Activated T-helper 2 cell treated with anti-CD3 and anti-CD28 coated beads, Interferon-gamma antibody, Interleukin-2, Interleukin-4, amounts not matched to agents 10 μg/mL and 5 μg/mL and 100 μg/mL, durations not matched to agents 14 hours and 24 hours and 36 hours (primary cell): ENCODE data around the gene SCAMP2. TPM values are rescaled to one million over a fixed set of nuclear protein-coding genes. Genes with fewer than 3 reads are reported as not detected.

Experiments used
- DNase-seq: peaks from one replicate; pipeline ENCODE4 v3.0.0; 2021; ENCODE audit warnings: low spot score
- H3K27ac Mint-ChIP-seq: one replicate; pipeline ENCODE4 v1.8.0; 2021; ENCODE audit warnings: mixed read lengths
- H3K27me3 Mint-ChIP-seq: one replicate; pipeline ENCODE4 v1.8.0; 2021; ENCODE audit warnings: low read depth, mixed read lengths
- H3K36me3 Mint-ChIP-seq: one replicate; pipeline ENCODE4 v1.8.0; 2021; ENCODE audit warnings: low read depth, mixed read lengths
- H3K4me1 Mint-ChIP-seq: one replicate; pipeline ENCODE4 v1.8.0; 2021; ENCODE audit warnings: low read depth, mixed read lengths
- H3K4me3 Mint-ChIP-seq: one replicate; pipeline ENCODE4 v1.8.0; 2021; ENCODE audit warnings: low read depth, mild to moderate bottlenecking, moderate library complexity, mixed read lengths
- H3K9me3 Mint-ChIP-seq: one replicate; pipeline ENCODE4 v1.8.0; 2021; ENCODE audit warnings: mixed read lengths
- intact Hi-C: fragments of 100-400 bp; cut with micrococcal nuclease; formaldehyde crosslinking; loops from one replicate; pipeline ENCODE4 v1.15.1; 2023
- total RNA-seq: library from RNA; stranded (reverse); gene quantifications from 2 replicates; pipeline ENCODE4 v1.2.3, GENCODE V29; 2022

SCAMP2 gene
- total RNA-seq, 1 donor from 2014 or later: 85.0 TPM

- no peak for DNase-seq
- Mint-ChIP-seq H3K27ac (no peak overlapping the region), H3K27me3 (peaks cover 2% of the 10 kb centered on the region), H3K4me3 (no peak overlapping the region), H3K9me3 (no peaks in the 10 kb centered on the region), H3K4me1 (peaks cover 10% of the 10 kb centered on the region), H3K36me3 (no peaks in the 10 kb centered on the region)
- intact Hi-C loops: no loop called here
These were observed 57.2 kb downstream of the SCAMP2 start for GRCh38 chr15:74815961-74816360.

DNA sequence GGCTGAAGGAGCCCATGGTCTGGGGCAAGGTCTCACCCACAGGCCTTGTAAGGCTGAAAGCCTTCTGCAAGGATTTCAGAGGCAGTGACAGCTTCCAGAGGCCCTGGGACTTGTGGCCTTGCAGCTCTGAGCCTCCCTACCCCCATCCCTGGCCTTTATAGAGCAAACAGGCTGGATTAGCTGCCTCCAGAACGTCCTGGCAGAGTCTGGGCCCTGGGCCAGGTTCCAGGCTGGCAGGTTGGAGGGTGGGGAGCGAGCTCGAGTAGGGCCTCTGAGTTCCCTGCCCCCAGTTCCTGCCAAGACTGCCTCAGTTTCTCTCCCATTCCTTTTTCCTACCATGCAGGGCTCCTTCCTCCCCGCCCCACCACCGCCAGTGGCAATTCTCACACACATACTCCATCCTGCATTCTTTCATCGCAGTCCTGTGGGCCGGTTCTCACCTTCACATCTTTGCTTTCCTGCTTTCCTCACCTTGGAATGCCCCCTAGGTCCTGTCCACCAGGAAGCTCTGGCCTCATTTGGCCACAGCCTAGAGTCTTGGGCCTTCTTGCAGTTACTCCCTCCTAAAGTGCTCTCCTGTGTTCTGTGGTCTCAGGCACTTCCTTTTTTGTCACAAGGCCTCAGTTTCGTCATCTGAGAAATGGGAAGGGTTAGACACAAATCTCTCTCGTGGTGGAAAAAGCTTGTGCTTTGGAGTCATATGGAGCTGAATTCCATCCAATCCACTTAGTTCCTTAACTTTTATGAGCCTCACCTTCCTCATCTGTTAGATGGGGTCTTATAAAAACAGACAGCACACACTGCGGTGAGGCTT is 57.8 kb downstream of the SCAMP2 start:
- no peak for DNase-seq
- H3K4me1 Mint-ChIP-seq: peaks cover 10% of the 10 kb centered on the region
- no peak overlapping the region for H3K4me3 Mint-ChIP-seq
- no peaks in the 10 kb centered on the region for H3K36me3 Mint-ChIP-seq
- H3K27ac Mint-ChIP-seq: no peak overlapping the region
- H3K27me3 Mint-ChIP-seq: peaks cover 2% of the 10 kb centered on the region
- H3K9me3 Mint-ChIP-seq: no peaks in the 10 kb centered on the region
- intact Hi-C loops: no loop called here

GRCh38 chr15:74812533-74812932 is 60.6 kb downstream of the SCAMP2 start, which contains the start of gene LMAN1L:
LMAN1L (plus strand) TSS chr15:74812835; CDS start chr15:74812855, 20 bp downstream.
- Mint-ChIP-seq H3K9me3 (no peaks in the 10 kb centered on the region), H3K36me3 (no peaks in the 10 kb centered on the region), H3K4me1 (peaks cover 5% of the 10 kb centered on the region), H3K27me3 (peaks cover 2% of the 10 kb centered on the region), H3K4me3 (no peak within 1 kb of the TSS), H3K27ac (no peak within 1 kb of the TSS)
- intact Hi-C loops: no loop called here
- DNase-seq: no peak

DNA sequence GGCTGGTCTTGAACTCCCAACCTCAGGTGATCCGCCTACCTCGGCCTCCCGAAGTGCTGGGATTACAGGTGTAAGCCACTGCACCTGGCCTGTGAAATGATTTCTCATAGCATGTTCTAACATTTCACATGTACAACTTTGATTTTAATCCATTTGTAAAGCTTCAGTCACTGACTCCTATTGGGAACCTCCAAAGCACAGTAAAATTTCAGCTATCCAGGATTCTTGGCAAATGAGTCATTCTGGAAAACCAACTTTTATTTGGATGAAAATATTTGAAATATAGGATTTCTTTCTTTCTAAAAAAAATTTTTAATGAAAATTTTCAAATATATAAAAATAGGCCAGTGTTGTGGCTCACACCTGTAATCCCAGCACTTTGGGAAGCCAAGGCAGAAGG is 63.2 kb downstream of the SCAMP2 start:
- Mint-ChIP-seq H3K4me1 (peaks cover 10% of the 10 kb centered on the region), H3K36me3 (peaks cover under 1% of the 10 kb centered on the region), H3K27me3 (peaks cover 2% of the 10 kb centered on the region), H3K4me3 (no peak overlapping the region), H3K9me3 (no peaks in the 10 kb centered on the region), H3K27ac (no peak overlapping the region)
- DNase-seq: no peak
- intact Hi-C loops: no loop called here

DNA sequence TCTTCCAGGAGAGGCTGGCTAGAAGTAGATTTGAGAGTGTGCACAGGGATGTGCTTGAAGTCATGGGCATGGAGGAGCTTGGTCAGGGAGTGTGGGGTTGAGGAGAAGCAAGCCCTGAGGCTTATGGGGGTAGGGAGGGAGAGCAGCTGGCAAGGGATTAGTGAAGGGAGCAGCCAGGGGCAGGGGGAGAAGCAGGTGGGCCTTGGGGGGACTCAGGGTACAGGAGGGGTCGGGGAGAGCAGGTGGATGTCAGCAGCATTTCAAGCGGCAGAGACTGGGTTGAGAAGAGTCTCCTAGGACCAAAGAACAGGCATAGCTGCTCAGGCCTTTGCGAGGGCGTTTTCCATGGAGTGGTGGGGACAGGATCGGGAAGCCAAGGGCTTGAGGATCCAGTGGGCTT is 63.9 kb downstream of the SCAMP2 start:
- no peak for DNase-seq
- Mint-ChIP-seq H3K27me3 (peaks cover 2% of the 10 kb centered on the region), H3K4me1 (peaks cover 10% of the 10 kb centered on the region), H3K9me3 (no peaks in the 10 kb centered on the region), H3K36me3 (peaks cover 5% of the 10 kb centered on the region), H3K27ac (no peak overlapping the region), H3K4me3 (no peak overlapping the region)
- intact Hi-C loops: no loop called here

- intact Hi-C loops: no loop called here
- no peak overlapping the region for H3K27ac Mint-ChIP-seq
- no peaks in the 10 kb centered on the region for H3K9me3 Mint-ChIP-seq
- no peak for DNase-seq
- no peak overlapping the region for H3K4me3 Mint-ChIP-seq
- H3K27me3 Mint-ChIP-seq: peaks cover 2% of the 10 kb centered on the region
- H3K4me1 Mint-ChIP-seq: peaks cover 10% of the 10 kb centered on the region
- H3K36me3 Mint-ChIP-seq: peaks cover 9% of the 10 kb centered on the region
These were observed 64.3 kb downstream of the SCAMP2 start for GRCh38 chr15:74808840-74809229.

GRCh38 chr15:74808078-74808839 is 64.9 kb downstream of the SCAMP2 start:
- no peak for DNase-seq
- Mint-ChIP-seq H3K4me1 (peaks cover 10% of the 10 kb centered on the region), H3K4me3 (no peak overlapping the region), H3K9me3 (no peaks in the 10 kb centered on the region), H3K27me3 (peaks cover 2% of the 10 kb centered on the region), H3K27ac (no peak overlapping the region), H3K36me3 (peaks cover 14% of the 10 kb centered on the region)
- intact Hi-C loops: no loop called here

GRCh38 chr15:74807282-74807681 is 65.9 kb downstream of the SCAMP2 start:
- Mint-ChIP-seq H3K27ac (no peak overlapping the region), H3K36me3 (peaks cover 22% of the 10 kb centered on the region), H3K4me3 (no peak overlapping the region), H3K4me1 (peaks cover 10% of the 10 kb centered on the region), H3K27me3 (no peaks in the 10 kb centered on the region), H3K9me3 (no peaks in the 10 kb centered on the region)
- intact Hi-C loops: no loop called here
- no peak for DNase-seq

GRCh38 chr15:74804935-74805334 is 68.2 kb downstream of the SCAMP2 start:
- Mint-ChIP-seq H3K4me3 (no peak overlapping the region), H3K27ac (peak overlapping the region; percentile 36), H3K4me1 (peaks cover 13% of the 10 kb centered on the region), H3K36me3 (peaks cover 44% of the 10 kb centered on the region), H3K9me3 (no peaks in the 10 kb centered on the region), H3K27me3 (no peaks in the 10 kb centered on the region)
- intact Hi-C loops: no loop called here
- DNase-seq: no peak

DNA sequence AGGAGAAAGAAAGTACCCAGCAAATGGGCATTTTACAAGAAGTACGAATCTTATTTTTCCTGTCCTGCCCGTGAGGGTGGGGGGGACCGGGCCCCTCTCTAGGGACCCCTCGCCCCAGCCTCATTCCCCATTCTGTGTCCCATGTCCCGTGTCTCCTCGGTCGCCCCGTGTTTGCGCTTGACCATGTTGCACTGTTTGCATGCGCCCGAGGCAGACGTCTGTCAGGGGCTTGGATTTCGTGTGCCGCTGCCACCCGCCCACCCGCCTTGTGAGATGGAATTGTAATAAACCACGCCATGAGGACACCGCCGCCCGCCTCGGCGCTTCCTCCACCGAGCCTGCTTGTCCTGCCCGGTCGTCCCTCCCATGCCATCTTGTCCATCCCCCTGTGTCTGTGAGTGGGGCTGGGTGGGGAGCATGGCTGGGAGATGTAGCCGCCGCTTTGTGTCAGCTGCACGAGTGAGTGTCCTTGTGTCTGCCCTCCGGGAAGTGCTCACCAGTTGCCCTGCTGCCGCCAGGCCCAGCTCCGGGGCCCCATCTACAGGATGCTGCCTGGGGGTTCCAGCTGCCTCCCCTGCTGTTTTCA is 70.2 kb downstream of the SCAMP2 start:
- no peaks in the 10 kb centered on the region for H3K9me3 Mint-ChIP-seq

DNA sequence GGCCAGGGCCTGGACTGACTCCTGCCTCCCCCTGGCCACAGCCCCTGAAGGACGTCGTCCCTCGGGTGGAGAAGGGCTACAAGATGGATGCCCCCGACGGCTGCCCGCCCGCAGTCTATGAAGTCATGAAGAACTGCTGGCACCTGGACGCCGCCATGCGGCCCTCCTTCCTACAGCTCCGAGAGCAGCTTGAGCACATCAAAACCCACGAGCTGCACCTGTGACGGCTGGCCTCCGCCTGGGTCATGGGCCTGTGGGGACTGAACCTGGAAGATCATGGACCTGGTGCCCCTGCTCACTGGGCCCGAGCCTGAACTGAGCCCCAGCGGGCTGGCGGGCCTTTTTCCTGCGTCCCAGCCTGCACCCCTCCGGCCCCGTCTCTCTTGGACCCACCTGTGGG is 70.9 kb downstream of the SCAMP2 start:
- intact Hi-C loops: no loop called here
- peaks cover 61% of the 10 kb centered on the region for H3K36me3 Mint-ChIP-seq
- no peaks in the 10 kb centered on the region for H3K9me3 Mint-ChIP-seq
- no peak overlapping the region for H3K4me3 Mint-ChIP-seq
- H3K27ac Mint-ChIP-seq: no peak overlapping the region
- peaks cover 24% of the 10 kb centered on the region for H3K4me1 Mint-ChIP-seq
- H3K27me3 Mint-ChIP-seq: no peaks in the 10 kb centered on the region
- DNase-seq: no peak

More for the DNA sequence above, 70.2 kb downstream of the SCAMP2 start:
- no peak overlapping the region for H3K27ac Mint-ChIP-seq
- DNase-seq: no peak
- no peak overlapping the region for H3K4me3 Mint-ChIP-seq
- H3K36me3 Mint-ChIP-seq: peaks cover 59% of the 10 kb centered on the region
- peaks cover 25% of the 10 kb centered on the region for H3K4me1 Mint-ChIP-seq
- H3K27me3 Mint-ChIP-seq: no peaks in the 10 kb centered on the region
- intact Hi-C loops: no loop called here

DNA sequence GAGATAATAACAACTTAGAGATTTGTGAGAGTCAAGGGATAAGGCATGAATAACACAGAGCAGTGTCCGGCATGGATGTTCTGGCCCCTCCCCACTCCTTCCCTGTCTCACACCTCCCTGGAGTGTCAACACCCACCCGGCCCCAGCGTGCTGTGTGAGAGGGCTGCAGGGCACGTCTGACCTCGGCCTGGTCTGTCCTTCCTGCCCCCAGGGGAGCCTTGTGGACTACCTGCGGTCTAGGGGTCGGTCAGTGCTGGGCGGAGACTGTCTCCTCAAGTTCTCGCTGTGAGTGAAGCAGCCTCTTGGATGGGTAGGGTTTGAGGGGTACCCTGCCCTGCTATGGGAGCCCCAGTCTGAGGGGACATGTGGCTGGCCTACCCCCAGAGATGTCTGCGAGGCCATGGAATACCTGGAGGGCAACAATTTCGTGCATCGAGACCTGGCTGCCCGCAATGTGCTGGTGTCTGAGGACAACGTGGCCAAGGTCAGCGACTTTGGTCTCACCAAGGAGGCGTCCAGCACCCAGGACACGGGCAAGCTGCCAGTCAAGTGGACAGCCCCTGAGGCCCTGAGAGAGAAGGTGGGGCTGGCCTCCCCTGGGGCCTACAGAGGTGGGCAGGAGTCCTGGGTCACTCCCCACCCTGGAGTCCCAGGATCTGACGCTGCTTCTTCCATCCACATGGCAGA is 71.7 kb downstream of the SCAMP2 start:
- H3K36me3 Mint-ChIP-seq: peaks cover 63% of the 10 kb centered on the region
- H3K27ac Mint-ChIP-seq: no peak overlapping the region
- no peaks in the 10 kb centered on the region for H3K27me3 Mint-ChIP-seq
- H3K4me3 Mint-ChIP-seq: no peak overlapping the region
- H3K9me3 Mint-ChIP-seq: no peaks in the 10 kb centered on the region
- intact Hi-C loops: no loop called here
- H3K4me1 Mint-ChIP-seq: peaks cover 19% of the 10 kb centered on the region
- no peak for DNase-seq
